MCF 10A (cell line): ENCODE measurements around the gene ZMAT5. TPM values are rescaled to one million over a fixed set of nuclear protein-coding genes. Genes with fewer than 3 reads are reported as not detected.

Experiments
- BruUV-seq: library from RNA; stranded (reverse); fragments of 400-500 nt; replicated peaks from 2 replicates; lab custom pipeline; 2021; lab: Mats Ljungman, UMichigan
- CTCF ChIA-PET: fragments of 300-600 bp; sonication (Branson Sonifier 250); formaldehyde crosslinking; extraction: SDS; loops from one replicate; lab custom pipeline; 2021; ENCODE audit warnings: antibody characterized with exemption, inconsistent platforms; lab: Yijun Ruan, JAX
- POLR2A ChIA-PET: fragments of 300-600, 350-650 bp; sonication (Branson Sonifier 250); formaldehyde crosslinking; extraction: SDS; loops from one replicate; lab custom pipeline; 2020; ENCODE audit warnings: antibody characterized with exemption, inconsistent platforms; lab: Yijun Ruan, JAX
- DNase-seq: peaks from one replicate; pipeline ENCODE4 v3.0.0-alpha.2; 2018; ENCODE audit not compliant: unreplicated experiment
- H3K27ac Mint-ChIP-seq: one replicate; pipeline ENCODE4 v1.8.0; 2022; ENCODE audit warnings: mild to moderate bottlenecking, low read depth, mixed read lengths; ENCODE audit not compliant: unreplicated experiment
- H3K27me3 Mint-ChIP-seq: one replicate; pipeline ENCODE4 v1.8.0; 2022; ENCODE audit warnings: mixed read lengths; ENCODE audit not compliant: insufficient read depth, unreplicated experiment
- H3K36me3 Mint-ChIP-seq: one replicate; pipeline ENCODE4 v1.8.0; 2022; ENCODE audit warnings: mild to moderate bottlenecking, moderate library complexity, mixed read lengths; ENCODE audit not compliant: insufficient read depth, unreplicated experiment
- H3K4me1 Mint-ChIP-seq: one replicate; pipeline ENCODE4 v1.8.0; 2022; ENCODE audit warnings: mixed read lengths; ENCODE audit not compliant: insufficient read depth, unreplicated experiment
- H3K4me3 Mint-ChIP-seq: one replicate; pipeline ENCODE4 v1.8.0; 2022; ENCODE audit warnings: mild to moderate bottlenecking, moderate library complexity, mixed read lengths; ENCODE audit not compliant: unreplicated experiment
- H3K9me3 Mint-ChIP-seq: one replicate; pipeline ENCODE4 v1.8.0; 2022; ENCODE audit warnings: mixed read lengths; ENCODE audit not compliant: unreplicated experiment
- intact Hi-C: fragments of 100-400 bp; cut with micrococcal nuclease; formaldehyde crosslinking; loops from 2 replicates; pipeline ENCODE4 v1.14.1; 2022
- total RNA-seq: library from RNA; stranded (reverse); gene quantifications from 2 replicates; pipeline ENCODE4 v1.2.3, GENCODE V29; 2022
- TF ChIP-seq, protein P1 (sequence below): fragments of 200-600 bp; IDR thresholded peaks from one replicate; pipeline ENCODE4 v1.8.0; 2022; ENCODE audit warnings: antibody characterized with exemption, mild to moderate bottlenecking; ENCODE audit not compliant: unreplicated experiment

ZMAT5 gene
- total RNA-seq, 1 experiment from 2014 or later: 19.0 TPM

DNA sequence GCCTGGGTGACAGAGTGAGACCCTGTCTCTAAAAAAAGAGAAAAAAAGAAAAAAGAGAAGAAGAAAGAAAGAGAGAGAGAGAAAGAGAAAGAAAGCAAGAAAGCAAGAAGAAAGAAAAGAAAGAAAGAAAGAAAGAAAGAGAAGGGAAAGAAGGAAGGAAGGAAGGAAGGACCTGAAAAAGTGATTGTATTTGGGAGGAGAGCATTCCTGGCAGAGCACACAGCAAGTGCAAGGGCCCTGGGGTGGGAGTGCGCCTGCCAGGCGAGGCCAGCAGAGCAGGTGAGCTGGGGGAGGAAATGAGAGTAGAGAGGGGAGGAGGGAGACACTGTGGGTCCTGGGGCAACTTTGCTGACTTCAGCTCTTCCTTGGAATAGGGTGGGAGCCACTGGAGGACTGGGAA is 54.7 kb downstream of the ZMAT5 start:
- no peaks in the 10 kb centered on the region for H3K36me3 Mint-ChIP-seq
- DNase-seq: no peak
- H3K27me3 Mint-ChIP-seq: peaks cover 16% of the 10 kb centered on the region
- H3K27ac Mint-ChIP-seq: no peak overlapping the region
- ChIA-PET CTCF (no interaction called here), POLR2A (interaction anchor here (0.9 to 1.0 kb wide), 2 partner anchors 17 to 87 kb away, joined by 3 read pairs; no protein-coding TSS in a partner anchor)
- no peak overlapping the region for H3K4me3 Mint-ChIP-seq
- TF ChIP-seq, protein P1, sequence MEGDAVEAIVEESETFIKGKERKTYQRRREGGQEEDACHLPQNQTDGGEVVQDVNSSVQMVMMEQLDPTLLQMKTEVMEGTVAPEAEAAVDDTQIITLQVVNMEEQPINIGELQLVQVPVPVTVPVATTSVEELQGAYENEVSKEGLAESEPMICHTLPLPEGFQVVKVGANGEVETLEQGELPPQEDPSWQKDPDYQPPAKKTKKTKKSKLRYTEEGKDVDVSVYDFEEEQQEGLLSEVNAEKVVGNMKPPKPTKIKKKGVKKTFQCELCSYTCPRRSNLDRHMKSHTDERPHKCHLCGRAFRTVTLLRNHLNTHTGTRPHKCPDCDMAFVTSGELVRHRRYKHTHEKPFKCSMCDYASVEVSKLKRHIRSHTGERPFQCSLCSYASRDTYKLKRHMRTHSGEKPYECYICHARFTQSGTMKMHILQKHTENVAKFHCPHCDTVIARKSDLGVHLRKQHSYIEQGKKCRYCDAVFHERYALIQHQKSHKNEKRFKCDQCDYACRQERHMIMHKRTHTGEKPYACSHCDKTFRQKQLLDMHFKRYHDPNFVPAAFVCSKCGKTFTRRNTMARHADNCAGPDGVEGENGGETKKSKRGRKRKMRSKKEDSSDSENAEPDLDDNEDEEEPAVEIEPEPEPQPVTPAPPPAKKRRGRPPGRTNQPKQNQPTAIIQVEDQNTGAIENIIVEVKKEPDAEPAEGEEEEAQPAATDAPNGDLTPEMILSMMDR: no peak
- BruUV-seq: no TSS peak
- intact Hi-C loops: no loop called here
- H3K9me3 Mint-ChIP-seq: no peaks in the 10 kb centered on the region
- no peaks in the 10 kb centered on the region for H3K4me1 Mint-ChIP-seq

GRCh38 chr22:29710922-29711593 is 55.7 kb downstream of the ZMAT5 start:
- H3K9me3 Mint-ChIP-seq: no peaks in the 10 kb centered on the region
- POLR2A ChIA-PET: interaction anchor here (0.6 to 1.0 kb wide), 2 partner anchors 55 to 88 kb away, joined by 3 read pairs; no protein-coding TSS in a partner anchor
- BruUV-seq: no TSS peak
- H3K4me3 Mint-ChIP-seq: no peak overlapping the region
- TF ChIP-seq, protein P1: no peak
- no peak overlapping the region for H3K27ac Mint-ChIP-seq
- no peaks in the 10 kb centered on the region for H3K36me3 Mint-ChIP-seq
- intact Hi-C loops: no loop called here
- H3K27me3 Mint-ChIP-seq: peaks cover 16% of the 10 kb centered on the region
- CTCF ChIA-PET: no interaction called here
- DNase-seq: peak; percentile 38
- no peaks in the 10 kb centered on the region for H3K4me1 Mint-ChIP-seq

DNA sequence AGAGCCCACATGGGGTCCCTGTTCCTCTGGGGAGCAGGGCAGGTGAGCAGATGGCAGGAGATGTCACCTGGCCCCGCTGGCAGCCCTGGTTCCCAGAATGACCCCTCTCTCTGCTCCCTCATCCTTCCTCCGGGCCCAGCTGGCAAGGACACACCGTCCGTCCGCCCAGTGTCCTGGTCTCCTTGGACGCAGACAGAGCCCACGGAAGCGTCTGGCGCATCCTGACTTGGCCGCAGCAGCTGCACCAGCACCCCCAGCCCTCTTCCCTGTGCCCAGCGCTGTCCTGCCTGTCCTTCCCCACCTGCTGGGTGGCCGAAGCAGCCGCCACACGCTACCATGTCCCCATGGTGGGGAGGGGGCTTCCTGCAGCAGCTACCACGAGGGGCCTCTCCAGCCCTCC is 56.6 kb downstream of the ZMAT5 start:
- H3K9me3 Mint-ChIP-seq: no peaks in the 10 kb centered on the region
- intact Hi-C loops: no loop called here
- H3K4me3 Mint-ChIP-seq: no peak overlapping the region
- H3K4me1 Mint-ChIP-seq: no peaks in the 10 kb centered on the region
- TF ChIP-seq, protein P1: no peak
- H3K36me3 Mint-ChIP-seq: no peaks in the 10 kb centered on the region
- H3K27me3 Mint-ChIP-seq: peaks cover 16% of the 10 kb centered on the region
- no peak for DNase-seq
- H3K27ac Mint-ChIP-seq: no peak overlapping the region
- ChIA-PET CTCF (no interaction called here), POLR2A (no interaction called here)
- no TSS peak for BruUV-seq

GRCh38 chr22:29707471-29707870 is 59.3 kb downstream of the ZMAT5 start:
- Mint-ChIP-seq H3K27me3 (peaks cover 10% of the 10 kb centered on the region), H3K36me3 (no peaks in the 10 kb centered on the region), H3K27ac (no peak overlapping the region), H3K9me3 (no peaks in the 10 kb centered on the region), H3K4me1 (no peaks in the 10 kb centered on the region), H3K4me3 (no peak overlapping the region)
- BruUV-seq: no TSS peak
- TF ChIP-seq, protein P1: no peak
- POLR2A ChIA-PET: no interaction called here
- DNase-seq: no peak
- intact Hi-C loops: no loop called here
- CTCF ChIA-PET: no interaction called here
